Measurements from ENCODE around the gene RAMP2.

- no peak for TF ChIP-seq CTCF (conservative IDR thresholded peaks at IDR 0.05; ENCODE audit: low read depth, low read length)
- TF ChIP-seq POLR2A (IDR thresholded peaks at IDR 0.05; ENCODE audit: low read depth, low read length) = no peak
- no peak for TF ChIP-seq MAZ (IDR thresholded peaks at IDR 0.05; ENCODE audit: borderline replicate concordance, low read depth, low read length)
- TF ChIP-seq ELK1 (IDR thresholded peaks at IDR 0.05; ENCODE audit: borderline replicate concordance, low read depth, low read length) = no peak
- no peak for TF ChIP-seq CEBPB (IDR thresholded peaks at IDR 0.05; ENCODE audit: low read depth, low read length)
- TF ChIP-seq SMC3 (IDR thresholded peaks at IDR 0.05; ENCODE audit: low read depth, low read length) = no peak
These were observed 20.3 kb upstream of the RAMP2 start for GRCh38 chr17:42740699-42741098.
